ENCODE results near the gene FBXO24.

GRCh38 chr7:100547872-100548271 is 38.3 kb upstream of the FBXO24 start:
- TF ChIP-seq POLR2AphosphoS5 (IDR thresholded peaks at IDR 0.05) (peak in 1 of 3 donors; percentile 80), POLR2A (IDR thresholded peaks at IDR 0.05) (no peak), CTCF (IDR thresholded peaks at IDR 0.05 in 8 of 11, conservative IDR thresholded peaks at IDR 0.05 in 3 of 11) (peak in 5 of 11 experiments; percentile 12 to 41 (median 27))
